HCT116 (cell line): ENCODE results near the gene SUN3. TPM values are rescaled to one million over a fixed set of nuclear protein-coding genes. Genes with fewer than 3 reads are reported as not detected.
"Not testable (repeated sequence)": the region's sequence is repeated elsewhere in the genome, so short reads cannot be mapped to it uniquely, and the experiment has no call there.

Experiments
- ATAC-seq: fragments of 200-7000 bp; cut with Tn5 transposase; 2 replicates; pipeline ENCODE4 v1.9.1; 2020; ENCODE audit warnings: mild to moderate bottlenecking, moderate library complexity
- BruUV-seq: library from RNA; stranded (reverse); fragments of 400-500 nt; replicated peaks from 2 replicates; lab custom pipeline; 2021; lab: Mats Ljungman, UMichigan
- CTCF ChIA-PET: fragments of 300-600 bp; sonication (Branson Sonifier 250); formaldehyde crosslinking; loops from one replicate; lab custom pipeline; 2021; ENCODE audit warnings: antibody characterized with exemption; lab: Charles Lee
- POLR2A ChIA-PET: fragments of 300-600, 350-600 bp; sonication (Branson Sonifier 250); formaldehyde crosslinking; loops from one replicate; lab custom pipeline; 2021; ENCODE audit warnings: antibody characterized with exemption; lab: Charles Lee
- RAD21 ChIA-PET, 2 experiments: fragments of 300-600 bp; sonication (Branson Sonifier 250); formaldehyde crosslinking; loops; one replicate each; lab custom pipeline; 2023; ENCODE audit warnings: low total read pairs in 2 of 2; ENCODE audit not compliant: uncharacterized antibody in 2 of 2, unreplicated experiment in 2 of 2, low non-redundant PET in 1 of 2; lab: Charles Lee
- DNase-seq: peaks from one replicate; pipeline ENCODE4 v3.0.0-alpha.2; 2010; ENCODE audit warnings: low read depth, low spot score
- H2AFZ ChIP-seq: fragments of 200-600 bp; shearing (Covaris generic), sonication (generic); 2 replicates; pipeline ENCODE4 v1.6.1; 2017; ENCODE audit warnings: low read depth, mixed run types, mixed read lengths, antibody characterized with exemption, low read length; ENCODE audit not compliant: poor library complexity, severe bottlenecking
- H3K27ac ChIP-seq: 2 replicates; pipeline ENCODE4 v1.5.1; 2012; ENCODE audit warnings: low read depth, low read length
- H3K27me3 ChIP-seq: fragments of 200-600 bp; sonication (generic); 2 replicates; pipeline ENCODE4 v1.6.1; 2016; ENCODE audit warnings: mixed run types, low read length, mixed read lengths; ENCODE audit not compliant: insufficient read depth
- H3K36me3 ChIP-seq, 2 experiments: fragments of 200-500 bp in 1 of 2; fragments of 200-600 bp in 1 of 2; sonication (Bioruptor generic) in 1 of 2; sonication (generic) in 1 of 2; 2 replicates each; pipeline versions ENCODE4 v1.5.1 to v1.6.1; 2014 to 2016; ENCODE audit warnings: low read length in 2 of 2, inconsistent platforms in 1 of 2, mixed read lengths in 1 of 2, mixed run types in 1 of 2; ENCODE audit not compliant: insufficient read depth in 2 of 2, control insufficient read depth in 1 of 2
- H3K4me1 ChIP-seq, 2 experiments: fragments of 200-600 bp in 1 of 2; sonication (generic) in 1 of 2; 2 replicates each; pipeline versions ENCODE4 v1.5.1 to v1.6.1; 2012 to 2017; ENCODE audit warnings: low read length in 2 of 2, inconsistent platforms in 1 of 2, mild to moderate bottlenecking in 1 of 2, mixed read lengths in 1 of 2, mixed run types in 1 of 2, moderate library complexity in 1 of 2; ENCODE audit not compliant: insufficient read depth in 2 of 2, control insufficient read depth in 1 of 2
- H3K4me2 ChIP-seq: fragments of 200-600 bp; sonication (generic); 2 replicates; pipeline ENCODE4 v1.6.1; 2017; ENCODE audit warnings: mixed run types, low read length, mixed read lengths
- H3K4me3 ChIP-seq, 2 experiments: fragments of 200-600 bp in 1 of 2; sonication (generic) in 1 of 2; replicated peaks in 1 of 2; 2 replicates each; pipeline ENCODE4 v1.5.1; 2011 to 2016; ENCODE audit warnings: low read length in 2 of 2, control low read depth in 1 of 2, low read depth in 1 of 2, mild to moderate bottlenecking in 1 of 2, mixed read lengths in 1 of 2, mixed run types in 1 of 2
- H3K79me2 ChIP-seq: fragments of 200-600 bp; sonication (generic); 2 replicates; pipeline ENCODE4 v1.6.1; 2017; ENCODE audit warnings: mild to moderate bottlenecking, mixed run types, low read length, moderate library complexity, mixed read lengths; ENCODE audit not compliant: insufficient read depth
- H3K9ac ChIP-seq: fragments of 200-600 bp; sonication (generic); 2 replicates; pipeline ENCODE4 v1.6.1; 2016; ENCODE audit warnings: low read length, mixed read lengths
- H3K9me2 ChIP-seq: fragments of 200-600 bp; sonication (generic), shearing (Covaris generic); 2 replicates; pipeline ENCODE4 v1.6.1; 2017; ENCODE audit warnings: mixed run types, mild to moderate bottlenecking, moderate library complexity; ENCODE audit not compliant: insufficient read depth
- H3K9me3 ChIP-seq, 2 experiments: fragments of 200-500 bp in 1 of 2; fragments of 200-600 bp in 1 of 2; sonication (Bioruptor generic) in 1 of 2; sonication (generic) in 1 of 2; 2 replicates each; pipeline ENCODE4 v1.6.1; 2014 to 2017; ENCODE audit warnings: low read length in 2 of 2, mixed read lengths in 2 of 2, inconsistent platforms in 1 of 2, low read depth in 1 of 2, mild to moderate bottlenecking in 1 of 2, mixed run types in 1 of 2, moderate library complexity in 1 of 2; ENCODE audit not compliant: control insufficient read depth in 1 of 2, insufficient read depth in 1 of 2
- H4K20me1 ChIP-seq: fragments of 200-600 bp; sonication (generic), shearing (Covaris generic); 2 replicates; pipeline ENCODE4 v1.6.1; 2017; ENCODE audit warnings: mixed run types, mild to moderate bottlenecking, moderate library complexity; ENCODE audit not compliant: insufficient read depth
- CEBPB ChIP-seq: IDR thresholded peaks from 2 replicates; pipeline ENCODE4 v1.6.1; 2012; ENCODE audit warnings: low read depth
- EZH2 ChIP-seq: fragments of 200-600 bp; sonication (generic); IDR thresholded peaks from 2 replicates; pipeline ENCODE4 v1.6.1; 2017; ENCODE audit warnings: antibody characterized with exemption, mixed run types
- FOSL1 ChIP-seq: IDR thresholded peaks from 2 replicates; pipeline ENCODE4 v1.6.1; 2012; ENCODE audit warnings: low read depth
- POLR2AphosphoS5 ChIP-seq: IDR thresholded peaks from 2 replicates; pipeline ENCODE4 v1.6.1; 2011; ENCODE audit warnings: mild to moderate bottlenecking, low read depth, low read length, moderate library complexity
- ZNF274 ChIP-seq: fragments of 200-500 bp; sonication (Bioruptor generic); IDR thresholded peaks from 2 replicates; pipeline ENCODE4 v1.6.1; 2014; ENCODE audit warnings: mild to moderate bottlenecking, low read depth, low read length, inconsistent platforms
- intact Hi-C: fragments of 100-400 bp; cut with micrococcal nuclease; formaldehyde crosslinking; loops from 2 replicates; pipeline ENCODE4 v1.10.0; 2022
- total RNA-seq: library from RNA; stranded (reverse); gene quantifications from one replicate; pipeline ENCODE4 v1.2.1, GENCODE V29; 2021; ENCODE audit not compliant: unreplicated experiment
- TF ChIP-seq, protein P1 (sequence below): IDR thresholded peaks from 2 replicates; pipeline ENCODE4 v1.6.1; 2012; ENCODE audit warnings: low read depth

Gene SUN3
- total RNA-seq, 1 experiment from 2014 or later, result 4.5 TPM

DNA sequence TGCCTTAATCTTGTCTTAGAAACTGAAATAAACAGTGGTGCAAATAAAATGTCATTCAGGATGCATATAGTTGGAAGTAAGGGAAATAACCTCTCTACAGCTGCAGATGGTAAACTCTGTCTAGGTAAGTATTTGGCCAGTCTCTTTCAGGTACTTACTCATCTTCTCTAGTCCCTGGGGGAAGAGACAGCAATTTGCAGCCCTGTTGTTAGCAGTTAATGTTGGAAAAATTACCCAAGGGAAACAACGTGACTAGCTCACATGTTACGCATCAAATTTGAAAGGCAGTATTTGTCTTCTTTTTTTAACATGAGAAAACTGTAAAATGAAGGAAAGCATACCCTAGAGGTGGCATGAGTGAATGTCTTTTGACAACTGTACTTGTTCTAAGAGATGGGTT, 46.3 kb downstream of the SUN3 start:
- ChIA-PET POLR2A (interaction anchor here (1.2 to 1.8 kb wide), 2 partner anchors 105 to 106 kb away, joined by 3 to 5 read pairs; partner anchors contain the start of gene UPP1), RAD21 (no interaction called here), CTCF (interaction anchor here (1.0 kb wide), 1 partner anchor 14 kb away, joined by 4 read pairs; no protein-coding TSS in a partner anchor)
- no peak overlapping the region for H2AFZ ChIP-seq
- no peaks in the 10 kb centered on the region for H3K9me2 ChIP-seq
- H3K27me3 ChIP-seq, result no peaks in the 10 kb centered on the region
- no peak overlapping the region for H3K4me2 ChIP-seq
- no peaks in the 10 kb centered on the region for H4K20me1 ChIP-seq
- no TSS peak for BruUV-seq
- peaks cover 5 to 7% of the 10 kb centered on the region in 2 experiments; a peak in 2 of 4 replicates for H3K4me1 ChIP-seq
- H3K27ac ChIP-seq, result no peak overlapping the region
- H3K9ac ChIP-seq, result no peak overlapping the region
- DNase-seq (no peak), ATAC-seq (no peak)
- intact Hi-C loops, result no loop called here
- no peaks in the 10 kb centered on the region for H3K9me3 ChIP-seq
- peaks cover 14% of the 10 kb centered on the region for H3K79me2 ChIP-seq
- peaks cover 0 to 7% of the 10 kb centered on the region in 2 experiments; a peak in 1 of 4 replicates for H3K36me3 ChIP-seq
- TF ChIP-seq FOSL1, result no peak
- no peak for TF ChIP-seq ZNF274
- TF ChIP-seq, protein P1, sequence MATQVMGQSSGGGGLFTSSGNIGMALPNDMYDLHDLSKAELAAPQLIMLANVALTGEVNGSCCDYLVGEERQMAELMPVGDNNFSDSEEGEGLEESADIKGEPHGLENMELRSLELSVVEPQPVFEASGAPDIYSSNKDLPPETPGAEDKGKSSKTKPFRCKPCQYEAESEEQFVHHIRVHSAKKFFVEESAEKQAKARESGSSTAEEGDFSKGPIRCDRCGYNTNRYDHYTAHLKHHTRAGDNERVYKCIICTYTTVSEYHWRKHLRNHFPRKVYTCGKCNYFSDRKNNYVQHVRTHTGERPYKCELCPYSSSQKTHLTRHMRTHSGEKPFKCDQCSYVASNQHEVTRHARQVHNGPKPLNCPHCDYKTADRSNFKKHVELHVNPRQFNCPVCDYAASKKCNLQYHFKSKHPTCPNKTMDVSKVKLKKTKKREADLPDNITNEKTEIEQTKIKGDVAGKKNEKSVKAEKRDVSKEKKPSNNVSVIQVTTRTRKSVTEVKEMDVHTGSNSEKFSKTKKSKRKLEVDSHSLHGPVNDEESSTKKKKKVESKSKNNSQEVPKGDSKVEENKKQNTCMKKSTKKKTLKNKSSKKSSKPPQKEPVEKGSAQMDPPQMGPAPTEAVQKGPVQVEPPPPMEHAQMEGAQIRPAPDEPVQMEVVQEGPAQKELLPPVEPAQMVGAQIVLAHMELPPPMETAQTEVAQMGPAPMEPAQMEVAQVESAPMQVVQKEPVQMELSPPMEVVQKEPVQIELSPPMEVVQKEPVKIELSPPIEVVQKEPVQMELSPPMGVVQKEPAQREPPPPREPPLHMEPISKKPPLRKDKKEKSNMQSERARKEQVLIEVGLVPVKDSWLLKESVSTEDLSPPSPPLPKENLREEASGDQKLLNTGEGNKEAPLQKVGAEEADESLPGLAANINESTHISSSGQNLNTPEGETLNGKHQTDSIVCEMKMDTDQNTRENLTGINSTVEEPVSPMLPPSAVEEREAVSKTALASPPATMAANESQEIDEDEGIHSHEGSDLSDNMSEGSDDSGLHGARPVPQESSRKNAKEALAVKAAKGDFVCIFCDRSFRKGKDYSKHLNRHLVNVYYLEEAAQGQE, result no peak
- TF ChIP-seq POLR2AphosphoS5, result no peak
- TF ChIP-seq CEBPB, result no peak
- no peak for TF ChIP-seq EZH2
- no peak overlapping the region for H3K4me3 ChIP-seq

DNA sequence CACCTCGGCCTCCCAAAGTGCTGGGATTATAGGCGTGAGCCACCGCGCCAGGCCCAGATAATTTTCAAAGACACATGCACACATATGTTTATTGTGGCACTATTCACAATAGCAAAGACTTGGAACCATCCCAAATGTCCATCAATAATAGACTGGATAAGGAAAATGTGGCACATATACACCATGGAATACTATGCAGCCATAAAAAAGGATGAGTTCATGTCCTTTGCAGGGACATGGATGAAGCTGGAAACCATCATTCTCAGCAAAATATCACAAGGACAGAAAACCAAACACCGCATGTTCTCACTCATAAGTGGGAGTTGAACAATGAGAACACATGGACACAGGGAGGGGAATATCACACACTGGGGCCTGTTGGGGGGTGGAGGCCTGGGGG, 48.3 kb downstream of the SUN3 start:
- CTCF ChIA-PET, H4K20me1 ChIP-seq, ATAC-seq, H2AFZ ChIP-seq, H3K9me3 ChIP-seq, DNase-seq, H3K9me2 ChIP-seq, POLR2A ChIA-PET, RAD21 ChIA-PET, H3K27me3 ChIP-seq, H3K27ac ChIP-seq, BruUV-seq, H3K4me1 ChIP-seq, H3K4me2 ChIP-seq, H3K9ac ChIP-seq, intact Hi-C loops, H3K4me3 ChIP-seq: not testable (repeated sequence)
- peaks cover 14% of the 10 kb centered on the region for H3K79me2 ChIP-seq
- peaks cover 17 to 22% of the 10 kb centered on the region in 2 experiments for H3K36me3 ChIP-seq
